ENCODE data around the gene ST8SIA6. TPM values are rescaled to one million over a fixed set of nuclear protein-coding genes. Genes with fewer than 3 reads are reported as not detected.
"Not testable (repeated sequence)": the region's sequence is repeated elsewhere in the genome, so short reads cannot be mapped to it uniquely, and the experiment has no call there.

ST8SIA6 gene
- total and polyA plus RNA-seq, 2 of the 8 experiments (the other 6 are each of a cell fraction or from before 2014, with no cell fraction given), result 0.70 to 1.1 TPM

GRCh38 chr10:17402040-17402439 lies 52.4 kb downstream of the ST8SIA6 start:
- H3K27ac ChIP-seq (ENCODE audit: low read depth, low read length); H3K4me2 ChIP-seq (ENCODE audit: insufficient read depth in 1 of 2, low read depth in 2 of 2, low read length in 2 of 2); H3K14ac ChIP-seq (ENCODE audit: insufficient read length); H4K8ac ChIP-seq (ENCODE audit: extremely low read depth, insufficient read depth, low read length); H3K23me2 ChIP-seq (ENCODE audit: low read depth, low read length); H3K36me3 ChIP-seq (ENCODE audit: control insufficient read depth in 2 of 4, insufficient read depth in 4 of 4, low read length in 3 of 4); H3K4ac ChIP-seq (replicated peaks; ENCODE audit: insufficient read length, low read depth, low read length); FAIRE-seq; H4K91ac ChIP-seq (replicated peaks; ENCODE audit: insufficient read length, low read length); H2BK12ac ChIP-seq (ENCODE audit: low read depth, low read length); H2AK5ac ChIP-seq (ENCODE audit: low read depth, low read length); H2BK20ac ChIP-seq (ENCODE audit: low read length); H4K20me1 ChIP-seq (replicated peaks in 1 of 2; ENCODE audit: control insufficient read depth in 1 of 2, insufficient read depth in 2 of 2, low read length in 2 of 2); H3K9me3 ChIP-seq (ENCODE audit: insufficient read depth in 2 of 2, low read depth in 1 of 2, low read length in 1 of 2); H2AFZ ChIP-seq (ENCODE audit: low read length); H3K79me1 ChIP-seq (ENCODE audit: low read depth, low read length); H2BK15ac ChIP-seq (ENCODE audit: low read length); DNase-seq (ENCODE audit: low read depth in 1 of 2, low spot score in 2 of 2); H4K5ac ChIP-seq (ENCODE audit: insufficient read length, low read depth, low read length); H3K18ac ChIP-seq (ENCODE audit: extremely low read depth, low read length); CTCF ChIA-PET (ENCODE audit: partially characterized antibody); H2BK5ac ChIP-seq (ENCODE audit: low read depth, low read length); H3K4me1 ChIP-seq (replicated peaks in 1 of 4; ENCODE audit: control insufficient read depth in 3 of 4, insufficient read depth in 4 of 4, low read length in 3 of 4); POLR2A ChIA-PET (ENCODE audit: partially characterized antibody); H2BK120ac ChIP-seq (replicated peaks; ENCODE audit: low read depth, low read length); H3K23ac ChIP-seq (ENCODE audit: insufficient read length); H3K56ac ChIP-seq (replicated peaks; ENCODE audit: insufficient read length, low read depth, low read length); H3K27me3 ChIP-seq (replicated peaks in 1 of 4; ENCODE audit: control insufficient read depth in 3 of 4, extremely low read depth in 1 of 4, insufficient read depth in 3 of 4, low read length in 3 of 4); H3K79me2 ChIP-seq (ENCODE audit: control insufficient read depth in 1 of 2, insufficient read depth in 2 of 2, low read length in 2 of 2); H3K4me3 ChIP-seq (ENCODE audit: extremely low read depth in 1 of 4, insufficient read depth in 2 of 4, low read depth in 3 of 4, low read length in 4 of 4); H3K9ac ChIP-seq (replicated peaks in 1 of 4; ENCODE audit: extremely low read depth in 1 of 4, low read depth in 3 of 4, low read length in 3 of 4): not testable (repeated sequence)
- 100% methylated on average over 1 of the region's 2 CpGs; no CpG with 5 or more reads in 1 of the 2 experiments for WGBS, 2 experiments (ENCODE audit: extremely low coverage in 1 of 2, insufficient coverage in 1 of 2, insufficient read length in 1 of 2, insufficient replicate concordance in 2 of 2, low coverage in 1 of 2, low lambda C conversion rate in 2 of 2, missing lambda C conversion rate in 1 of 2)

Measured in H1 (cell line).